ENCODE measurements around the gene TMEM72.

DNA sequence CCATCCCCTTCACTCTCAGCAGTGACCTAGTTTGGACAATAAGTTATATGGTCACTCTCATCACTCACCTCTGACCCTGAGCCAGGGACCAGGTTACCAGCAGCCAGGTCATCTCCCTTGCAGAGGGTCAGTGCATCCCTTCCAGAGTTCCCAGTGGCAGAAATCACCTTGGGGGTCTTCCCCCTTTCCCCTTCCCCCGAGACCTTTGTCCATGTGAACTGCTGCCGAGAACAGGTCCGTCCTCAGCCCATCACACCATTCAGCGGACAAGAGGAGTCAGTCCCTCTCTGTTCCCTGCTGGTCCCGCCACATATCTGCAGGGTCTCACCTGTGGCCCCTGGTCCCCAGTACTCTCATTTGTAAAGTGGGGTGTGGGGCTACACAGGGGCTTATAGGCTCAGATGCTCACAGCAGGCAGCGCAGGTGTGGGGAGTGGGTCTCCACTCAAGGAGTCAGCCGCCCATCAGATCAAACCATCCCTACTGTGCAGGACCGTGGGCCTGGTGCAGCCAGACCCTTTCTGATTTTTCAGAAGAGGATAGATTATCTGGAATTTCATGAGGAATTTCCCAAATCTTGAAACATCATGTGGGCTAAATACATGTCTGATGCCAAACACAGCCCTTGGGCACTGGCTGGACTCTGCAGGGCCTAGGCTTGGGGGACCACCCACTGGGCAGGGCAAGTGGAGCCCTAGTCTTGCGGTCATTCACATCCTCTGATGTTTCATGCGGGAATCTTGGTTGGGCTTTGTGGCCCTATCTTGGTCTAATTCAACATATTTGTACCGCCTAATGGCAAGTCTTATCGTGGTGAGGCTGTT, 61.0 kb downstream of the TMEM72 start:
- no peak for TF ChIP-seq POLR2A (IDR thresholded peaks at IDR 0.05)
- TF ChIP-seq, protein P1, sequence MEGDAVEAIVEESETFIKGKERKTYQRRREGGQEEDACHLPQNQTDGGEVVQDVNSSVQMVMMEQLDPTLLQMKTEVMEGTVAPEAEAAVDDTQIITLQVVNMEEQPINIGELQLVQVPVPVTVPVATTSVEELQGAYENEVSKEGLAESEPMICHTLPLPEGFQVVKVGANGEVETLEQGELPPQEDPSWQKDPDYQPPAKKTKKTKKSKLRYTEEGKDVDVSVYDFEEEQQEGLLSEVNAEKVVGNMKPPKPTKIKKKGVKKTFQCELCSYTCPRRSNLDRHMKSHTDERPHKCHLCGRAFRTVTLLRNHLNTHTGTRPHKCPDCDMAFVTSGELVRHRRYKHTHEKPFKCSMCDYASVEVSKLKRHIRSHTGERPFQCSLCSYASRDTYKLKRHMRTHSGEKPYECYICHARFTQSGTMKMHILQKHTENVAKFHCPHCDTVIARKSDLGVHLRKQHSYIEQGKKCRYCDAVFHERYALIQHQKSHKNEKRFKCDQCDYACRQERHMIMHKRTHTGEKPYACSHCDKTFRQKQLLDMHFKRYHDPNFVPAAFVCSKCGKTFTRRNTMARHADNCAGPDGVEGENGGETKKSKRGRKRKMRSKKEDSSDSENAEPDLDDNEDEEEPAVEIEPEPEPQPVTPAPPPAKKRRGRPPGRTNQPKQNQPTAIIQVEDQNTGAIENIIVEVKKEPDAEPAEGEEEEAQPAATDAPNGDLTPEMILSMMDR (IDR thresholded peaks at IDR 0.05), result no peak
- TF ChIP-seq POLR2AphosphoS5 (IDR thresholded peaks at IDR 0.05), result no peak
- TF ChIP-seq EP300 (IDR thresholded peaks at IDR 0.05), result no peak

Data from sigmoid colon (tissue), 4 donors.